ENCODE results near the gene CD44. TPM values are rescaled to one million over a fixed set of nuclear protein-coding genes. Genes with fewer than 3 reads are reported as not detected.

The CD44 gene
- total and polyA plus RNA-seq, 2 experiments from 2014 or later: 405 to 519 TPM

DNA sequence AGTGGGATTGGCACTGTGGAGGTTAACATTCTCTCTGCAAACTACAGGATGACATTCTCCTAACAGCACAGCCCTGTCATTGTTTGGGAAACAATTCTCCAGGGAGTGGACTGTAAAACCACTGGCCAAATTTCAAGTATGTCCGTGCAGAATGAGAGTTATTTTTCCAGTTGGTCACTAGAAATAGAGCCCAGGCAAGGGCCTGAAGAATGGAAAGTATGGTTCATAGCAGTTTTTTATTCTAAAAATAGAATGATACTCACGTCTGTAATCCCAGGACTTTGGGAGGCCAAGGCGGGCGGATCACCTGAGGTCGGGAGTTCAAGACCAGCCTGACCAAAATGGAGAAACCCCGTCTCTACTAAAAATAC is 39.0 kb upstream of the CD44 start:
- TF ChIP-seq EZH2phosphoT487 (IDR thresholded peaks at IDR 0.05; ENCODE audit: insufficient read depth, low read depth) (no peak), EZH2 (IDR thresholded peaks at IDR 0.05; ENCODE audit: insufficient read depth, poor library complexity, severe bottlenecking) (no peak)
- peaks cover 25% of the 10 kb centered on the region for H3K4me1 ChIP-seq (ENCODE audit: insufficient read depth)
- in situ Hi-C loops (cut with MboI): no loop called here
- peaks cover 32% of the 10 kb centered on the region for H3F3A ChIP-seq (ENCODE audit: insufficient read depth)
- H3K9me2 ChIP-seq (ENCODE audit: insufficient read depth): no peaks in the 10 kb centered on the region
- no peaks in the 10 kb centered on the region for H3K9me3 ChIP-seq (ENCODE audit: low read depth)
- peak overlapping the region; percentile 39; the same call in 1 of the 2 replicates for H2AFZ ChIP-seq
- peak overlapping the region; percentile 23 for H3K4me3 ChIP-seq
- DNase-seq: peak; percentile 98
- H3K9ac ChIP-seq: peak overlapping the region; percentile 84
- peak overlapping the region; percentile 51 for H3K4me2 ChIP-seq (ENCODE audit: unreplicated experiment)
- peak overlapping the region; percentile 98 for H3K27ac ChIP-seq
- H3K27me3 ChIP-seq (replicated peaks; ENCODE audit: insufficient read depth): no peaks in the 10 kb centered on the region
- H3K36me3 ChIP-seq (ENCODE audit: low read depth): no peaks in the 10 kb centered on the region
- 39 to 41% methylated on average over 6 of the region's 6 CpGs for WGBS, 2 experiments (ENCODE audit: low coverage in 1 of 2, low lambda C conversion rate in 2 of 2, missing lambda C conversion rate in 2 of 2)
- no peaks in the 10 kb centered on the region for H4K20me1 ChIP-seq (ENCODE audit: insufficient read depth)
- H3K79me2 ChIP-seq (ENCODE audit: insufficient read depth): no peaks in the 10 kb centered on the region

DNA sequence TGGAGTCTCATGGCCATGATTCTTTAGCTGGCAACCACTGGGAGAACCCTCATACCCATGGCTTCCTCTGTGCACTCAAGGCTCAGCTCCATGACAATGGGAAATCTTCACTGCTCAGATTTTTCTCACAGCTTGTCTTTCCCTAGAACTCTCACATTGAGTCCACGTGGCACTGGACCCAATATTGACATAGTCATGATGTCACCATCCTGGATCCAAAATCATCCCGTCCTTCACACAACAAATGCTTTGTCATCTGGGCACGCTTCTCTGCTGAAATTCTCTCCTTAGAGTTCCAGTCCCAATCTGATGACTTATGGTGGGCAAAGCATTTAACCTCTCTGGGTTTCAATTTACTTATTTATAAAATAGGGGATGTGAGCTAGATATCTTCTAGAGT is 37.7 kb upstream of the CD44 start:
- Histone ChIP-seq H3K27ac (peak overlapping the region; percentile 98), H3K9me3 (ENCODE audit: low read depth) (no peaks in the 10 kb centered on the region), H3K4me2 (ENCODE audit: unreplicated experiment) (no peak overlapping the region), H3K9me2 (ENCODE audit: insufficient read depth) (no peaks in the 10 kb centered on the region), H3K9ac (no peak overlapping the region), H3F3A (ENCODE audit: insufficient read depth) (peaks cover 32% of the 10 kb centered on the region), H2AFZ (no peak overlapping the region), H4K20me1 (ENCODE audit: insufficient read depth) (no peaks in the 10 kb centered on the region), H3K36me3 (ENCODE audit: low read depth) (no peaks in the 10 kb centered on the region), H3K79me2 (ENCODE audit: insufficient read depth) (no peaks in the 10 kb centered on the region), H3K4me1 (ENCODE audit: insufficient read depth) (peaks cover 30% of the 10 kb centered on the region), H3K4me3 (no peak overlapping the region), H3K27me3 (replicated peaks; ENCODE audit: insufficient read depth) (no peaks in the 10 kb centered on the region)
- peak; percentile 65 for DNase-seq
- in situ Hi-C loops (cut with MboI): no loop called here
- 25 to 37% methylated on average over 3 of the region's 3 CpGs for WGBS, 2 experiments (ENCODE audit: low coverage in 1 of 2, low lambda C conversion rate in 2 of 2, missing lambda C conversion rate in 2 of 2)
- no peak for TF ChIP-seq EZH2 (IDR thresholded peaks at IDR 0.05; ENCODE audit: insufficient read depth, poor library complexity, severe bottlenecking)
- no peak for TF ChIP-seq EZH2phosphoT487 (IDR thresholded peaks at IDR 0.05; ENCODE audit: insufficient read depth, low read depth)

DNA sequence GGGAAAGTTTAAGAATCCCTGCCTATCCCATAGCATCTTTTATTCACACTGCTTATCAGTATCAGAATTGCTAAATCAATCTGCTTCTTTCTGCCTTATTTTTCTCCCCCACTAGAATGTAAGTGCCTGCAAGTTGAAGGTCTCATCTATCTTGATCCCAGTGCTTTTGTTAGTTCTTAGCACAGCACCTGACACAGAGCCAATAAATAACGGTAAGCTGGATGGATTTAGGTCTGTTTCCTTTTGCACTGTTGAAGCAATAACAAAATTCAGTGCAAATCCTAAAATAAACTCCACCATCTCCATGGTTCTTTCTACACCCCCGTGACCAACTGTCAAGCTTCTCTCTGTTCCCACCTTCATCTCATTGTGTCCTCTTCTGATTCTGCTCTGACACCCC is 36.7 kb upstream of the CD44 start:
- WGBS, 2 experiments (ENCODE audit: low coverage in 1 of 2, low lambda C conversion rate in 2 of 2, missing lambda C conversion rate in 2 of 2): 52 to 66% methylated on average over 2 of the region's 2 CpGs
- peaks cover 30% of the 10 kb centered on the region for H3K4me1 ChIP-seq (ENCODE audit: insufficient read depth)
- H3F3A ChIP-seq (ENCODE audit: insufficient read depth): peaks cover 32% of the 10 kb centered on the region
- H4K20me1 ChIP-seq (ENCODE audit: insufficient read depth): no peaks in the 10 kb centered on the region
- no peaks in the 10 kb centered on the region for H3K27me3 ChIP-seq (replicated peaks; ENCODE audit: insufficient read depth)
- no peaks in the 10 kb centered on the region for H3K9me3 ChIP-seq (ENCODE audit: low read depth)
- no peaks in the 10 kb centered on the region for H3K9me2 ChIP-seq (ENCODE audit: insufficient read depth)
- H3K79me2 ChIP-seq (ENCODE audit: insufficient read depth): no peaks in the 10 kb centered on the region
- no peak overlapping the region for H3K9ac ChIP-seq
- in situ Hi-C loops (cut with MboI): no loop called here
- no peak overlapping the region for H2AFZ ChIP-seq
- H3K4me3 ChIP-seq: no peak overlapping the region
- TF ChIP-seq EZH2 (IDR thresholded peaks at IDR 0.05; ENCODE audit: insufficient read depth, poor library complexity, severe bottlenecking): no peak
- TF ChIP-seq EZH2phosphoT487 (IDR thresholded peaks at IDR 0.05; ENCODE audit: insufficient read depth, low read depth): no peak
- no peak overlapping the region for H3K4me2 ChIP-seq (ENCODE audit: unreplicated experiment)
- no peak for DNase-seq
- H3K36me3 ChIP-seq (ENCODE audit: low read depth): no peaks in the 10 kb centered on the region
- H3K27ac ChIP-seq: no peak overlapping the region

DNA sequence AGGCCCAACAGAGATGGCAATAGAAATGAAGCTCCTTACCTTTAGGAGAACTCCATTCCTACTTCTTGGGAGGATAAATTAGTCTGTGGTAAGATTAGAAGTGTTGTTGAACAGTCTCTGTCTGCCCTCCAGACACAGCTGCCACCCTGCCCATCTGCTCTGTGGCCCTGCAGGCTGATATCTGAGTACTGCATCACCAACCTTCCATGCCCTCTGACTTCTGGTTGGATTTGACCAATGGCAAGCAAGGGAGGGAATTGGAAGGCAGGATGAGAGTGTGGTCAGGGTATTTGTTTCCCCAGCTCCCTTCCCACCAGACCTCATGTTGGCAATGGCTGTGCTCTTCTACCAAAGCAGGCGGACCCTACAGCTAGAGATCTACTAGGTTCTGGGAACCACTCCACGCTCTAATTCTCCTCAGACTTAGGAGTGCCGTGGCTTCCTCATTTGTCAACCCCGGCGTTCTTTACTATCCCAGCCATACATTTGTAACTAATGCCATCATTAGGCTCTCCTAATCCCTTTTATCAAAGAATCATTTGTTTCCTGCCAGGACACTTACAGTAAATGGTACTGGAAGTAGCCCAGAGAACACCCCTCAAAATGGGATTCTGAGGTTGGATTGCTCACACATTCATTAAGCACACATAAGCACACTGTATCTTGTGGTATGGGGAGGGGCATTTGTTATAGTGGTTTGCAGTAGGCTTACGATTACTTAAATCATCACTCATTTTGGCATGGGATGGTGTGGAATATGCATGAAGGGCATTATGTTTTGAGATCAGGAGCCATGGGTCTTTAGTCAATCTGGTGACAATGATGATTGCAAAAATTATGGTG is 35.4 kb upstream of the CD44 start:
- TF ChIP-seq EZH2 (IDR thresholded peaks at IDR 0.05; ENCODE audit: insufficient read depth, poor library complexity, severe bottlenecking): no peak
- TF ChIP-seq EZH2phosphoT487 (IDR thresholded peaks at IDR 0.05; ENCODE audit: insufficient read depth, low read depth): no peak
- Histone ChIP-seq H3K4me1 (ENCODE audit: insufficient read depth) (peaks cover 29% of the 10 kb centered on the region), H3K4me2 (ENCODE audit: unreplicated experiment) (no peak overlapping the region), H3F3A (ENCODE audit: insufficient read depth) (peaks cover 28% of the 10 kb centered on the region), H3K9me3 (ENCODE audit: low read depth) (no peaks in the 10 kb centered on the region), H3K9ac (no peak overlapping the region), H3K27ac (no peak overlapping the region), H3K4me3 (no peak overlapping the region), H3K79me2 (ENCODE audit: insufficient read depth) (no peaks in the 10 kb centered on the region), H3K36me3 (ENCODE audit: low read depth) (no peaks in the 10 kb centered on the region), H2AFZ (no peak overlapping the region), H3K27me3 (replicated peaks; ENCODE audit: insufficient read depth) (no peaks in the 10 kb centered on the region), H3K9me2 (ENCODE audit: insufficient read depth) (no peaks in the 10 kb centered on the region), H4K20me1 (ENCODE audit: insufficient read depth) (no peaks in the 10 kb centered on the region)
- WGBS, 2 experiments (ENCODE audit: low coverage in 1 of 2, low lambda C conversion rate in 2 of 2, missing lambda C conversion rate in 2 of 2): 90 to 92% methylated on average over 6 of the region's 6 CpGs
- DNase-seq: no peak
- in situ Hi-C loops (cut with MboI): no loop called here

All from GM23248 (cell line).